DMS79 treated with DMSO at 0.1 percent for 48 hours (cell line): ENCODE measurements around the gene C16orf89.

Source experiments
- DNase-seq: peaks from one replicate; lab custom pipeline; 2025; lab: John Stamatoyannopoulos, UW

Gene C16orf89

GRCh38 chr16:5003211-5003610 lies 62.5 kb downstream of the C16orf89 start:
- DNase-seq = no peak

GRCh38 chr16:5002699-5003143 lies 63.0 kb downstream of the C16orf89 start:
- DNase-seq = no peak

- DNase-seq = no peak
These were observed 63.8 kb downstream of the C16orf89 start for GRCh38 chr16:5001986-5002385.

- DNase-seq = no peak
These were observed 64.2 kb downstream of the C16orf89 start for GRCh38 chr16:5001571-5001970.

- no peak for DNase-seq
These were observed 65.2 kb downstream of the C16orf89 start for GRCh38 chr16:5000573-5001001.

GRCh38 chr16:4994719-4995434 lies 70.9 kb downstream of the C16orf89 start:
- DNase-seq = no peak
